C4-2B (cell line): ENCODE results near the gene ACAP3.

Source experiments
- H3K27ac ChIP-seq: fragments of 450-650 bp; 2 replicates; pipeline ENCODE4 v1.5.1; 2017
- ZFX ChIP-seq: fragments of 450-650 bp; IDR thresholded peaks from 2 replicates; pipeline ENCODE4 v1.6.1; 2017
- TF ChIP-seq, protein P1 (sequence below): fragments of 450-650 bp; conservative IDR thresholded peaks from 2 replicates; pipeline ENCODE4 v1.5.1; 2017; ENCODE audit warnings: mild to moderate bottlenecking

The ACAP3 gene, protein sequence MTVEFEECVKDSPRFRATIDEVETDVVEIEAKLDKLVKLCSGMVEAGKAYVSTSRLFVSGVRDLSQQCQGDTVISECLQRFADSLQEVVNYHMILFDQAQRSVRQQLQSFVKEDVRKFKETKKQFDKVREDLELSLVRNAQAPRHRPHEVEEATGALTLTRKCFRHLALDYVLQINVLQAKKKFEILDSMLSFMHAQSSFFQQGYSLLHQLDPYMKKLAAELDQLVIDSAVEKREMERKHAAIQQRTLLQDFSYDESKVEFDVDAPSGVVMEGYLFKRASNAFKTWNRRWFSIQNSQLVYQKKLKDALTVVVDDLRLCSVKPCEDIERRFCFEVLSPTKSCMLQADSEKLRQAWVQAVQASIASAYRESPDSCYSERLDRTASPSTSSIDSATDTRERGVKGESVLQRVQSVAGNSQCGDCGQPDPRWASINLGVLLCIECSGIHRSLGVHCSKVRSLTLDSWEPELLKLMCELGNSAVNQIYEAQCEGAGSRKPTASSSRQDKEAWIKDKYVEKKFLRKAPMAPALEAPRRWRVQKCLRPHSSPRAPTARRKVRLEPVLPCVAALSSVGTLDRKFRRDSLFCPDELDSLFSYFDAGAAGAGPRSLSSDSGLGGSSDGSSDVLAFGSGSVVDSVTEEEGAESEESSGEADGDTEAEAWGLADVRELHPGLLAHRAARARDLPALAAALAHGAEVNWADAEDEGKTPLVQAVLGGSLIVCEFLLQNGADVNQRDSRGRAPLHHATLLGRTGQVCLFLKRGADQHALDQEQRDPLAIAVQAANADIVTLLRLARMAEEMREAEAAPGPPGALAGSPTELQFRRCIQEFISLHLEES

DNA sequence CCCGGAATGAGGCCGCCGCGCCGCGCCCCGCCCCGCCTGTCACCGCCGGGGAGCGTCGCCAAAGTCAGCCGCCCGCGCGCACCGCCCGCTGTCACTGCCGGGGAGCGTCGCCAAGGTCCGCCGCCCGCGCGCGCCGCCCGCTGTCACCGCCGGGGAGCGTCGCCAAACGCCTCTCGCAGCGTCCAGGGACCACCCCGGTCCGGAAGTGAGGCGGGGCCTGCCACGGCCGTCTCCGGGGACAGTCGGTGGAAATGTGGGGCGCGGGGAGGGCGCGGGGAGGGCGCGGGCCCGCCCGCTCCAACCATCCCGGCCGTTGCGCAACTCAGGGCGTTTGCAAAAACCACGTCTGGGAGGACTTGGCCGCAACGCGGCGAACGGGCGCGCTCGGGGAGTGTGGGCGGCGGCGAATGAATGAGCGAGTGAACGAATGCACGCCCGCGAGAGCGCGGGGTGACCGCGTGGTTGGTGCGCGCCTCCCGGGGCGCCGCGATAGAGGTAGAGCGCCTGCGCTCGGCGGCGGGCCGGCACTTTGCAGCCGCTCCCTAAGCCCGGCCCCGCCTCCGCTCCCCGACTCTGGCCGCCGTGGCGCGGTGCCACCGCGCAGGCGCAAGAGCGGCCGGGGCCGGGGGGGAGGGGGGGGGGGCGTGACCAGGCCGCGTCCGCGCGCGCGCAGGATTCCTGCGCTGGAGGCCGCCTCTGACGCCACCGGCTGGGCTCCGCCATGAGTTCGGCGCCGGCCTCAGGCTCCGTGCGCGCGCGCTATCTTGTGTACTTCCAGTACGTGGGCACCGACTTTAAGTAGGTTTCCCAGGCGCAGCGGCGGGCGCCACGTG lies at the start of gene ACAP3, which contains the start of gene PUSL1:
Gene ACAP3 (minus strand): TSS at position 8 of the 833 bp plus-strand sequence. CDS start 115 bp downstream, outside the sequence.
Gene PUSL1 (plus strand): TSS at position 675 of the 833 bp plus-strand sequence. CDS start 47 bp downstream, at position 722.
- peak within 1 kb of the TSS; percentile 99 for H3K27ac ChIP-seq

DNA sequence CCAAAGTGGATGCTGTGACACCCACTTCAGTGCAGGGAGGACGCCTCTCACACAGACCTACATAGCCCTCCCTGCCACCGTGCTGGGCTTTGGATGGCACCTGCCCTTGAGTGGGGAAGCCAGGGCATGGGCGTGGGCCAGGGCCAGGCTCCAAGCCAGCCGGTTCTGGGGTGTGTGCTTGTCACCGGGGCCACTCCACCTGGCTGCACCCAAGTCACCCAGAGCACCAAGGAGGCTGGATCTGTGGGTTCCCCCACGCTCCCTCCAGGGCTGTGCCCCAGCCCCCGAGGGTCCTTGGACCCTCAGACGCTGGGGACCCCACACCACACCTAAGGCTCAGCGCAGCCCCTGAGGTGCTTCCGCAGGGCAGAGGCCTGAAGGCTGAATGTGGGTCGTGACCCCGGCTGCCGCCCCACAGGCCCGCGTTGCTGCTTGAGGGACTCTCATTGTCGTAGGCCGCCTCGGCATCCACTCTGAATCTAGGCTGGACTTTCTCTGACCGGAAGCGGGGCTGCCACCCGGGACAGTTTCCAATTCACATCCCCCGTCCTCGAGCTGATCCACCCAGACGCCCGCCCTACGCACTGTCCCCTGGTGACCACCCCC lies 49.2 kb upstream of the ACAP3 start:
- H3K27ac ChIP-seq: no peak overlapping the region
- no peak for TF ChIP-seq ZFX
- TF ChIP-seq, protein P1, sequence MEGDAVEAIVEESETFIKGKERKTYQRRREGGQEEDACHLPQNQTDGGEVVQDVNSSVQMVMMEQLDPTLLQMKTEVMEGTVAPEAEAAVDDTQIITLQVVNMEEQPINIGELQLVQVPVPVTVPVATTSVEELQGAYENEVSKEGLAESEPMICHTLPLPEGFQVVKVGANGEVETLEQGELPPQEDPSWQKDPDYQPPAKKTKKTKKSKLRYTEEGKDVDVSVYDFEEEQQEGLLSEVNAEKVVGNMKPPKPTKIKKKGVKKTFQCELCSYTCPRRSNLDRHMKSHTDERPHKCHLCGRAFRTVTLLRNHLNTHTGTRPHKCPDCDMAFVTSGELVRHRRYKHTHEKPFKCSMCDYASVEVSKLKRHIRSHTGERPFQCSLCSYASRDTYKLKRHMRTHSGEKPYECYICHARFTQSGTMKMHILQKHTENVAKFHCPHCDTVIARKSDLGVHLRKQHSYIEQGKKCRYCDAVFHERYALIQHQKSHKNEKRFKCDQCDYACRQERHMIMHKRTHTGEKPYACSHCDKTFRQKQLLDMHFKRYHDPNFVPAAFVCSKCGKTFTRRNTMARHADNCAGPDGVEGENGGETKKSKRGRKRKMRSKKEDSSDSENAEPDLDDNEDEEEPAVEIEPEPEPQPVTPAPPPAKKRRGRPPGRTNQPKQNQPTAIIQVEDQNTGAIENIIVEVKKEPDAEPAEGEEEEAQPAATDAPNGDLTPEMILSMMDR: no peak

More for the DNA sequence above, at the start of gene ACAP3, which contains the start of gene PUSL1:
- TF ChIP-seq, protein P1: no peak
- no peak for TF ChIP-seq ZFX

DNA sequence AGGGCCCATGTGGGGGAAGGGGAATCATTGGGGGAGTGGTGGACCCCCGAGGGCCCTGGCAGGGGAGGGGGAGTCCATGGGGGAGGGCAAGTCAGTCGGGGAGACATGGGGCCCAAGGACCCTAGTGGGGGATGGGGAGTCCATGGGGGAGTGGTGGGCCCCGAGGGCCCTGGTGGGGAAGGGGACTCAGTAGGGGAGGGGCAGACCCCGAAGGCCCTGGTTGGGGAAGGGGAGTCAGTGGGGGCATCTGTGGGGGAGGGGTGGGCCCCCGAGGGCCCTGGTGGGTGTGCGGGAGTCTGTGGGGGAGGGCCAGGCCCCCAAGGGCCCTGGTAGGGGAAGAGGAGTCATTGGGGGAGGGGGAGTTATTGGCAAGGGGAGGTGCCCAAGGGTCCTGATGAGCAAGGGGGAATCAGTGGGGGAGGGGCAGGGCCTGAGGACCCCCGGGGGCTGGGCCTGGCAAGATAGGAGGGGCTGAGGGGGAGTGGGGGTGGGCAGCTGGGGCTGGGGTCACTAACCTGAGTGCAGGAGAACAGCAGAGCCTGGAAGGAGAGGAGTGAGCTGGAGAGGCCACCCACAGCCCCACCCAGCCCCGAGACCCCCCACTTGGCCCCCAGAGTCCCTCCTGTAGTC lies 48.6 kb upstream of the ACAP3 start:
- H3K27ac ChIP-seq: peak overlapping the region; percentile 86
- TF ChIP-seq ZFX: no peak
- TF ChIP-seq, protein P1: no peak

DNA sequence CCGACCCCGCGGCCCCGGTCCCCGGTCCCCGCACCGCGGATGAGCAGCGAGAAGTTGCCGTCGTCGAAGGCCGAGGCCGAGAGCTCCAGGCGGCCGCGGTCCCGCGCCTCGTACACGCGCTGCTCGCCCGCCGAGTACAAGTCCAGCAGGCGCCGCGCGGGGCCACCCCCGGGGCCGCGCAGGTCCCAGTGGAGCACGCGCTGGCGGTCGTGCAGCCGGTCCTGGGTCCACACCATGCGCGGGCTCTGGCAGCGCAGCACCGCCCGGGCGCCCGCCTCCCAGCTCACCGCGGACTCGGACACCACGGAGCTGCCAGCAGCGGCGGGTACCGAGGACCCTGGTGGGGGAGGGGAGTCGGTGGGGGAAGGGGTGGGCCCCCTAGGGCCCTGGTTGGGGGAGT lies 47.7 kb upstream of the ACAP3 start:
- H3K27ac ChIP-seq: peak overlapping the region; percentile 86
- peak; percentile 27; the same call in 1 of the 2 replicates for TF ChIP-seq ZFX
- TF ChIP-seq, protein P1: no peak

DNA sequence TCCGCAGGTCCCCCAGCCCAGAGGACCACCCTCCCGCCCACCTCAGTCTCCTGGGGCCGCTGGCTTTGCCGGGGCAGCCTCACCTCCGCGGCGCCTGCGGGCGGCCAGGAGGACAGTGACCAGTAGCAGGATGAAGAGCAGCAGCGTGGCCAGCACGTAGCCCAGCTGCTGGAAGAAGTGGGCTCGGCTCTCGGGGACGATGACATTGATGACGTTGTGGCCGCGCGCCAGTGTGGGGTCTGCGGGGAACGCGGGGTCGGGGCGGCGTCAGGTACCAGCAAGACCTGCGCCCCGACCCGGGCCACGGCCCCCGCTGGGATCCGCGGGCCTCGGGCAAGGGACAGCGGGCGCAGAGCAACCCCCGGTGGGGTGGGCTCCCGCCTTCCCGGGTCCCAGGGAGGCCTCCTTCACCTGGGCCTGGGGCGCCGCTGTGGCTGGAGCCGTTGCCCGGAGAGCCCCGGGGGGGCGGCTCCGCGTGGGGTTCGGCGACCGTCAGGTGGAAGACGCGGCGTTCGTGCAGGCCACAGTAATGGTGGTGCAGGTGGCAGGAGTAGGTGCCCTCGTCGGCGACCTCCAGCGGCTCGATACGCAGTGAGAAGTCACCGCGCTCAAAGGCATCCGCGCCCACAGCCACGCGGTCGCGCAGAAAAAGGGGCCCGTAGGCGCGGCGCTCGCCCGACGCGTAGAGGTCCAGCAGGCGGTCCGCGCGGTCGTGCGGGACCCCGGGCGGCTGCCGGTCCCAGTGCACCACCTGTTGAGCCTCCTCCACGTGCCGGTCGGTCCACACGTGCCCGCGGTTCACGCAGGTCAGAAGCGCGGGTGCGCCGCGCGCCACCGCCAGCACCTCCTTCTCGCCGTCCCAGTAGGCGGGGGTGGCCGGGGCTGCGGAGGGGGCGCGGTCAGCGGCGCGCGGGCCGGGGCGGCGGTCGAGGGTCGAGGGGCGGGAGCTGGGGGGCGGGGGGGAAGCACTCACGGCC lies 46.8 kb upstream of the ACAP3 start:
- peak overlapping the region; percentile 86 for H3K27ac ChIP-seq
- TF ChIP-seq ZFX: peak; percentile 23; the same call in 1 of the 2 replicates
- TF ChIP-seq, protein P1: no peak
